ENCODE measurements around the gene ASTN1. TPM values are rescaled to one million over a fixed set of nuclear protein-coding genes. Genes with fewer than 3 reads are reported as not detected.

Gene ASTN1
- total RNA-seq, 2 experiments from 2014 or later: not detected

- DNase-seq (ENCODE audit: low spot score): no peak
- Histone ChIP-seq H2AFZ (ENCODE audit: low read length) (no peak overlapping the region), H3K4me2 (ENCODE audit: low read length) (no peak overlapping the region), H3K36me3 (ENCODE audit: insufficient read depth, low read length) (no peaks in the 10 kb centered on the region), H4K20me1 (ENCODE audit: insufficient read depth, low read length) (no peaks in the 10 kb centered on the region), H3K9me3 (ENCODE audit: low read length) (no peaks in the 10 kb centered on the region), H3K27ac (ENCODE audit: low read depth, low read length, poor library complexity, severe bottlenecking) (no peak overlapping the region), H3K4me1 (ENCODE audit: insufficient read depth, low read length, poor library complexity, severe bottlenecking) (no peaks in the 10 kb centered on the region), H3K79me2 (ENCODE audit: insufficient read depth, low read depth, low read length) (no peaks in the 10 kb centered on the region), H3K9me2 (ENCODE audit: insufficient read depth, low read length) (no peaks in the 10 kb centered on the region), H3K4me3 (ENCODE audit: low read depth, low read length, poor library complexity, severe bottlenecking) (no peak overlapping the region)
- CTCF ChIA-PET (ENCODE audit: unreplicated experiment): no interaction called here
- TF ChIP-seq, protein P1, sequence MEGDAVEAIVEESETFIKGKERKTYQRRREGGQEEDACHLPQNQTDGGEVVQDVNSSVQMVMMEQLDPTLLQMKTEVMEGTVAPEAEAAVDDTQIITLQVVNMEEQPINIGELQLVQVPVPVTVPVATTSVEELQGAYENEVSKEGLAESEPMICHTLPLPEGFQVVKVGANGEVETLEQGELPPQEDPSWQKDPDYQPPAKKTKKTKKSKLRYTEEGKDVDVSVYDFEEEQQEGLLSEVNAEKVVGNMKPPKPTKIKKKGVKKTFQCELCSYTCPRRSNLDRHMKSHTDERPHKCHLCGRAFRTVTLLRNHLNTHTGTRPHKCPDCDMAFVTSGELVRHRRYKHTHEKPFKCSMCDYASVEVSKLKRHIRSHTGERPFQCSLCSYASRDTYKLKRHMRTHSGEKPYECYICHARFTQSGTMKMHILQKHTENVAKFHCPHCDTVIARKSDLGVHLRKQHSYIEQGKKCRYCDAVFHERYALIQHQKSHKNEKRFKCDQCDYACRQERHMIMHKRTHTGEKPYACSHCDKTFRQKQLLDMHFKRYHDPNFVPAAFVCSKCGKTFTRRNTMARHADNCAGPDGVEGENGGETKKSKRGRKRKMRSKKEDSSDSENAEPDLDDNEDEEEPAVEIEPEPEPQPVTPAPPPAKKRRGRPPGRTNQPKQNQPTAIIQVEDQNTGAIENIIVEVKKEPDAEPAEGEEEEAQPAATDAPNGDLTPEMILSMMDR (conservative IDR thresholded peaks at IDR 0.05; ENCODE audit: low read length): no peak
- no peak for TF ChIP-seq EZH2phosphoT487 (IDR thresholded peaks at IDR 0.05; ENCODE audit: borderline replicate concordance, low read depth, low read length)
- BruUV-seq (replicated peaks): no TSS peak
- intact Hi-C loops (cut with micrococcal nuclease; ENCODE audit: unreplicated experiment): no loop called here
- POLR2A ChIA-PET: no interaction called here
Observed at GRCh38 chr1:177032434-177032833, 132.1 kb downstream of the ASTN1 start.

GRCh38 chr1:177024623-177025022, 139.9 kb downstream of the ASTN1 start:
- no peak for TF ChIP-seq EZH2phosphoT487 (IDR thresholded peaks at IDR 0.05; ENCODE audit: borderline replicate concordance, low read depth, low read length)
- TF ChIP-seq, protein P1 (conservative IDR thresholded peaks at IDR 0.05; ENCODE audit: low read length): no peak
- Histone ChIP-seq H4K20me1 (ENCODE audit: insufficient read depth, low read length) (no peaks in the 10 kb centered on the region), H3K4me3 (ENCODE audit: low read depth, low read length, poor library complexity, severe bottlenecking) (no peak overlapping the region), H3K9me2 (ENCODE audit: insufficient read depth, low read length) (no peaks in the 10 kb centered on the region), H3K9me3 (ENCODE audit: low read length) (no peaks in the 10 kb centered on the region), H3K27ac (ENCODE audit: low read depth, low read length, poor library complexity, severe bottlenecking) (no peak overlapping the region), H3K4me1 (ENCODE audit: insufficient read depth, low read length, poor library complexity, severe bottlenecking) (no peaks in the 10 kb centered on the region), H3K4me2 (ENCODE audit: low read length) (no peak overlapping the region), H3K36me3 (ENCODE audit: insufficient read depth, low read length) (no peaks in the 10 kb centered on the region), H2AFZ (ENCODE audit: low read length) (no peak overlapping the region), H3K79me2 (ENCODE audit: insufficient read depth, low read depth, low read length) (no peaks in the 10 kb centered on the region)
- intact Hi-C loops (cut with micrococcal nuclease; ENCODE audit: unreplicated experiment): no loop called here
- CTCF ChIA-PET (ENCODE audit: unreplicated experiment): no interaction called here
- no TSS peak for BruUV-seq (replicated peaks)
- POLR2A ChIA-PET: no interaction called here
- DNase-seq (ENCODE audit: low spot score): no peak

- H3K27ac ChIP-seq (ENCODE audit: low read depth, low read length, poor library complexity, severe bottlenecking): no peak overlapping the region
- H3K4me2 ChIP-seq (ENCODE audit: low read length): no peak overlapping the region
- no TSS peak for BruUV-seq (replicated peaks)
- H3K36me3 ChIP-seq (ENCODE audit: insufficient read depth, low read length): no peaks in the 10 kb centered on the region
- no peaks in the 10 kb centered on the region for H4K20me1 ChIP-seq (ENCODE audit: insufficient read depth, low read length)
- H3K9me3 ChIP-seq (ENCODE audit: low read length): no peaks in the 10 kb centered on the region
- ChIA-PET POLR2A (no interaction called here), CTCF (ENCODE audit: unreplicated experiment) (no interaction called here)
- H3K79me2 ChIP-seq (ENCODE audit: insufficient read depth, low read depth, low read length): no peaks in the 10 kb centered on the region
- H3K4me1 ChIP-seq (ENCODE audit: insufficient read depth, low read length, poor library complexity, severe bottlenecking): no peaks in the 10 kb centered on the region
- no peak overlapping the region for H3K4me3 ChIP-seq (ENCODE audit: low read depth, low read length, poor library complexity, severe bottlenecking)
- H2AFZ ChIP-seq (ENCODE audit: low read length): no peak overlapping the region
- TF ChIP-seq EZH2phosphoT487 (IDR thresholded peaks at IDR 0.05; ENCODE audit: borderline replicate concordance, low read depth, low read length): no peak
- TF ChIP-seq, protein P1 (conservative IDR thresholded peaks at IDR 0.05; ENCODE audit: low read length): no peak
- H3K9me2 ChIP-seq (ENCODE audit: insufficient read depth, low read length): no peaks in the 10 kb centered on the region
- intact Hi-C loops (cut with micrococcal nuclease; ENCODE audit: unreplicated experiment): no loop called here
- DNase-seq (ENCODE audit: low spot score): no peak
Observed at GRCh38 chr1:177023726-177024125, 140.8 kb downstream of the ASTN1 start.

All from OCI-LY7 (cell line).